ENCODE data around the gene PCDHGA6. TPM values are rescaled to one million over a fixed set of nuclear protein-coding genes. Genes with fewer than 3 reads are reported as not detected.
A peak's percentile ranks its signal among the peaks of the same experiment; 100 is the strongest.
"Not testable (repeated sequence)": the region's sequence is repeated elsewhere in the genome, so short reads cannot be mapped to it uniquely, and the experiment has no call there.

PCDHGA6 gene
- total RNA-seq, 4 donors from 2014 or later: 2.4 to 7.5 (median 3.7) TPM

- 48 to 59% methylated on average over 8 to 21 of the region's 21 CpGs for whole genome bisulfite sequencing, 2 donors (ENCODE audit: low coverage in 1 of 2)
- peaks cover 23% of the 10 kb centered on the region for H3K27me3 ChIP-seq
- in situ Hi-C loops (cut with MboI; ENCODE audit: low pct_ligation_motif_present in 1 of 4, low pct_unique_long_range_greater_than_20kb in 1 of 4, low sequenced_read_pairs in 3 of 4): loop anchor here in 1 of 4 donors (25.0 kb wide), 1 partner anchor 181 kb away; the partner anchor contains the start of genes PCDHB12, PCDHB13 and PCDHB14
These were observed 19.6 kb downstream of the PCDHGA6 start for GRCh38 chr5:141393267-141393666.

DNA sequence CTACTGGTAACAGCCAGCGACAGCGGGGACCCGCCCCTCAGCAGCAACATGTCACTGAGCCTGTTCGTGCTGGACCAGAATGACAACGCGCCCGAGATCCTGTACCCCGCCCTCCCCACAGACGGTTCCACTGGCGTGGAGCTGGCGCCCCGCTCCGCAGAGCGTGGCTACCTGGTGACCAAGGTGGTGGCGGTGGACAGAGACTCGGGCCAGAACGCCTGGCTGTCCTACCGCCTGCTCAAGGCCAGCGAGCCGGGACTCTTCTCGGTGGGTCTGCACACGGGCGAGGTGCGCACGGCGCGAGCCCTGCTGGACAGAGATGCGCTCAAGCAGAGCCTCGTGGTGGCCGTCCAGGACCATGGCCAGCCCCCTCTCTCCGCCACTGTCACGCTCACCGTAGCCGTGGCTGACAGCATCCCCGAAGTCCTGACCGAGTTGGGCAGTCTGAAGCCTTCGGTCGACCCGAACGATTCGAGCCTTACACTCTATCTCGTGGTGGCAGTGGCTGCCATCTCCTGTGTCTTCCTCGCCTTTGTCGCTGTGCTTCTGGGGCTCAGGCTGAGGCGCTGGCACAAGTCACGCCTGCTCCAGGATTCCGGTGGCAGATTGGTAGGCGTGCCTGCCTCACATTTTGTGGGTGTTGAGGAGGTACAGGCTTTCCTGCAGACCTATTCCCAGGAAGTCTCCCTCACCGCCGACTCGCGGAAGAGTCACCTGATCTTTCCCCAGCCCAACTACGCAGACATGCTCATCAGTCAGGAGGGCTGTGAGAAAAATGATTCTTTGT is 20.9 kb downstream of the PCDHGA6 start:
- 71 to 74% methylated on average over 6 to 40 of the region's 53 CpGs for WGBS, 2 donors (ENCODE audit: low coverage in 1 of 2)
- H3K4me3 ChIP-seq; H3K27ac ChIP-seq; intact Hi-C loops (cut with DNase I; ENCODE audit: low total_unique reads); DNase-seq; H3K36me3 ChIP-seq; H3K4me1 ChIP-seq: not testable (repeated sequence)
- Histone ChIP-seq H3K27me3 (peaks cover 23% of the 10 kb centered on the region), H3K9me3 (peaks cover 53 to 85% of the 10 kb centered on the region in 2 donors)
- in situ Hi-C loops (cut with MboI; ENCODE audit: low pct_ligation_motif_present in 1 of 4, low pct_unique_long_range_greater_than_20kb in 1 of 4, low sequenced_read_pairs in 3 of 4): loop anchor here in 1 of 4 donors (25.0 kb wide), 1 partner anchor 182 kb away; the partner anchor contains the start of genes PCDHB12, PCDHB13 and PCDHB14

More at GRCh38 chr5:141393267-141393666, 19.6 kb downstream of the PCDHGA6 start:
- TF ChIP-seq POLR2A (IDR thresholded peaks at IDR 0.05): no peak
- no peak for TF ChIP-seq POLR2AphosphoS5 (IDR thresholded peaks at IDR 0.05)
- no peak for TF ChIP-seq EP300 (IDR thresholded peaks at IDR 0.05; ENCODE audit: low read depth)
- TF ChIP-seq, protein P1, sequence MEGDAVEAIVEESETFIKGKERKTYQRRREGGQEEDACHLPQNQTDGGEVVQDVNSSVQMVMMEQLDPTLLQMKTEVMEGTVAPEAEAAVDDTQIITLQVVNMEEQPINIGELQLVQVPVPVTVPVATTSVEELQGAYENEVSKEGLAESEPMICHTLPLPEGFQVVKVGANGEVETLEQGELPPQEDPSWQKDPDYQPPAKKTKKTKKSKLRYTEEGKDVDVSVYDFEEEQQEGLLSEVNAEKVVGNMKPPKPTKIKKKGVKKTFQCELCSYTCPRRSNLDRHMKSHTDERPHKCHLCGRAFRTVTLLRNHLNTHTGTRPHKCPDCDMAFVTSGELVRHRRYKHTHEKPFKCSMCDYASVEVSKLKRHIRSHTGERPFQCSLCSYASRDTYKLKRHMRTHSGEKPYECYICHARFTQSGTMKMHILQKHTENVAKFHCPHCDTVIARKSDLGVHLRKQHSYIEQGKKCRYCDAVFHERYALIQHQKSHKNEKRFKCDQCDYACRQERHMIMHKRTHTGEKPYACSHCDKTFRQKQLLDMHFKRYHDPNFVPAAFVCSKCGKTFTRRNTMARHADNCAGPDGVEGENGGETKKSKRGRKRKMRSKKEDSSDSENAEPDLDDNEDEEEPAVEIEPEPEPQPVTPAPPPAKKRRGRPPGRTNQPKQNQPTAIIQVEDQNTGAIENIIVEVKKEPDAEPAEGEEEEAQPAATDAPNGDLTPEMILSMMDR (IDR thresholded peaks at IDR 0.05): no peak
- no peak overlapping the region for H3K4me3 ChIP-seq
- intact Hi-C loops (cut with DNase I; ENCODE audit: low total_unique reads): no loop called here
- no peak for DNase-seq
- H3K27ac ChIP-seq: no peak overlapping the region
- no peaks in the 10 kb centered on the region for H3K36me3 ChIP-seq
- peaks cover 62 to 85% of the 10 kb centered on the region in 2 donors for H3K9me3 ChIP-seq
- no peaks in the 10 kb centered on the region for H3K4me1 ChIP-seq

DNA sequence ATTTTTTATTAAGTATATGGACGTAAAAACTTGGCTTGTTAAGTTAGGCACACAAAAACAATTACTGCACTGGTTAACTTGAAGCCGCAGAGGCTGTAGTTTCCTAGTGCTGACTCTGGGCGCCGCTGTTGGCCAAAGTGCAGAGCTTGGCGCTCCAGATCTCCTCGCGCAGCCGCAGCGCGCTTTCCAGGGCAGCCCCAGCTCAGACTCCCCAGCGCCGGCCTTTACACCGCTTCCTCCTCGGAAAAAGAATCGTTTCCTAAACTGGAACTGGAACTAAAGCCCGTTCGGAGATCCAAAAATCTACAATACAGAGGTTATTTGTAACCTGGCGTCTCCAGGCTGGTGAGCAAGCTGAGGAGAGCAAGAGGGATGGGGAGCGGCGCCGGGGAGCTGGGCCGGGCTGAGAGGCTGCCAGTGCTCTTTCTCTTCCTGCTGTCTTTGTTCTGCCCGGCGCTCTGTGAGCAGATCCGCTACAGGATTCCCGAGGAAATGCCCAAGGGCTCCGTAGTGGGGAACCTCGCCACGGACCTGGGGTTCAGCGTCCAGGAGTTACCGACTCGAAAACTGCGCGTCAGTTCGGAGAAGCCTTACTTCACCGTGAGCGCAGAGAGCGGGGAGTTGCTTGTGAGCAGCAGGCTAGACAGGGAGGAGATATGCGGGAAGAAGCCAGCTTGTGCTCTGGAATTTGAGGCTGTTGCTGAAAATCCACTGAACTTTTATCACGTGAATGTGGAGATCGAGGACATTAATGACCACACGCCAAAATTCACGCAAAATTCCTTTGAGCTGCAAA is 24.3 kb downstream of the PCDHGA6 start, which contains the start of gene PCDHGB5:
Gene PCDHGB5, plus strand, starts transcription at position 192 of the 796 bp plus-strand sequence. Its CDS starts 181 bp downstream, at position 373.
- intact Hi-C loops (cut with DNase I; ENCODE audit: low total_unique reads); H3K36me3 ChIP-seq; H3K27ac ChIP-seq; H3K4me1 ChIP-seq: not testable (repeated sequence)
- peak within 1 kb of the TSS in 1 of 4 donors; percentile 29 for H3K4me3 ChIP-seq
- peaks cover 30% of the 10 kb centered on the region for H3K27me3 ChIP-seq
- 18 to 30% methylated on average over 7 to 27 of the region's 43 CpGs for WGBS, 2 donors (ENCODE audit: low coverage in 1 of 2)
- in situ Hi-C loops (cut with MboI; ENCODE audit: low pct_ligation_motif_present in 1 of 4, low pct_unique_long_range_greater_than_20kb in 1 of 4, low sequenced_read_pairs in 3 of 4): loop anchor here in 1 of 4 donors (25.0 kb wide), 1 partner anchor 186 kb away; the partner anchor contains the start of genes PCDHB12, PCDHB13 and PCDHB14
- peaks cover 54 to 85% of the 10 kb centered on the region in 2 donors for H3K9me3 ChIP-seq
- TF ChIP-seq, protein P1 (IDR thresholded peaks at IDR 0.05): peak; percentile 30 to 44 (median 40)
- peak; percentile 43 for DNase-seq

GRCh38 chr5:141398608-141399007 is 24.9 kb downstream of the PCDHGA6 start:
- no peak for TF ChIP-seq POLR2AphosphoS5 (IDR thresholded peaks at IDR 0.05)
- TF ChIP-seq, protein P1 (IDR thresholded peaks at IDR 0.05): no peak
- H3K27me3 ChIP-seq: peaks cover 32% of the 10 kb centered on the region
- H3K27ac ChIP-seq: no peak overlapping the region
- no peak for DNase-seq
- H3K9me3 ChIP-seq: peaks cover 54 to 85% of the 10 kb centered on the region in 2 donors
- H3K4me1 ChIP-seq: no peaks in the 10 kb centered on the region
- 20 to 60% methylated on average over 1 to 15 of the region's 15 CpGs for WGBS, 2 donors (ENCODE audit: low coverage in 1 of 2)
- in situ Hi-C loops (cut with MboI; ENCODE audit: low pct_ligation_motif_present in 1 of 4, low pct_unique_long_range_greater_than_20kb in 1 of 4, low sequenced_read_pairs in 3 of 4) (loop anchor here in 1 of 4 donors (25.0 kb wide), 1 partner anchor 186 kb away; the partner anchor contains the start of genes PCDHB12, PCDHB13 and PCDHB14), intact Hi-C loops (cut with DNase I; ENCODE audit: low total_unique reads) (no loop called here)
- H3K36me3 ChIP-seq: no peaks in the 10 kb centered on the region
- H3K4me3 ChIP-seq: no peak overlapping the region
